SW480 (cell line): ENCODE measurements around the gene DIRAS1.

ENCODE experiments used
- DNase-seq: peaks from one replicate; pipeline ENCODE4 v3.0.0-alpha.2; 2016; ENCODE audit warnings: low spot score

The DIRAS1 gene, protein sequence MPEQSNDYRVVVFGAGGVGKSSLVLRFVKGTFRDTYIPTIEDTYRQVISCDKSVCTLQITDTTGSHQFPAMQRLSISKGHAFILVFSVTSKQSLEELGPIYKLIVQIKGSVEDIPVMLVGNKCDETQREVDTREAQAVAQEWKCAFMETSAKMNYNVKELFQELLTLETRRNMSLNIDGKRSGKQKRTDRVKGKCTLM

GRCh38 chr19:2720777-2721569, at the start of gene DIRAS1:
Gene DIRAS1, minus strand, starts transcription at chr19:2721372. Its CDS starts 3,566 bp downstream, at chr19:2717806.
- no peak for DNase-seq

GRCh38 chr19:2770055-2771013, 49.2 kb upstream of the DIRAS1 start:
- DNase-seq: no peak

DNA sequence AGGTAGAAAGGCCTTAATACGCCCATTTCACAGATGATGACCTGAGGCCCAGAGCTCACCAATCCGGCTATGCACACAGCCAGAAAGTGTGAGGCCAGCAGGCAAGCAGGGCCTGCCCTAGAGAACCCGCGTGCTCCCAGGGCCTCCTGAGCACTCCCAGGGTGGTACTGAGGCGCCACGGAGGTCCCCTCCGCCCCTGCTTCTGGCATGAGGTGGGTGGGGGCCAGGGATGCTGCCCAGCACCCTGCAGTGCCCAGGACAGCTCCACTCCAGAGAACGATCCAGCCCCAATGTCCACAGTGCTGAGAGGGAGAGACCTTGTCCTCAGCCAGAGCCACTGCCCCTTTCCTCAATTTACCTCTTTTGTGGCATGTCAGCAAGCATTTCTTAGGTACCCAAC, 48.0 kb upstream of the DIRAS1 start:
- no peak for DNase-seq

DNA sequence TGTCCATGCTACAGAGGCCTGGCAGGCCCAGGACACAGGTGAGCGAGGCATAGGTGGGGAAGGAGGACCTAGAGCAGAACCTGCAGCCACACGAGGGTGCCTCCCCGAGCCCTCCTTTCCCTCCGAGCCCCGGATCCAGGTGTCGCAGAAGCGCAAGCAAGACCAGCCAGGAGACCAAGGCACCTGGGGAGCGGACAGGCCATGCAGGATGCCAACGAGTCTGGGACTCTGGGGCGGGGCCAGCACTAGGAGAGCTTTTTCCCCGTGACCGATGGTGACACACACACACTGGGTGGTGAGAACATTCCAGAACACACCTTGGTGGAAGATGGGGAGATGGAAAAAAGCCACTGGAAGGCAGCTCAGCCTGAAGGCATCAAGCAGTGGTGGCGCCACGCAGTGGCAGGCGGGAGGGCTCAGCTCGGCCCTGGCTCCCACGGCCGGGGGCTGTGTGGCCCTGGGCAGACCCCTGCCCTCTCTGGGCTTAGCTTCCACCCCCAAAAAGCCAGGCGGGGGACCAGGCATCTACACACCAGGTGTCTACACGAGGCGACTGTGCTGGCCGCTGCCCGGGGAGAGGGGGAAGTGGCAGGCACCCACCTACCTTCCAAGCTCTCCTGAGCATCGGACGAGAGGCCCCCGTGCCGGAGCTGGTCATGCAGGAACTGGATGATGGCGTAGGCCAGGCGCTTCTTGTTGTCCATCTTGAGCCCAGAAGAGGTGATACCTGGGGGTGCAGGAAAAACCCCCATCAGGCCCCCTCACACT, 47.4 kb upstream of the DIRAS1 start:
- no peak for DNase-seq

DNA sequence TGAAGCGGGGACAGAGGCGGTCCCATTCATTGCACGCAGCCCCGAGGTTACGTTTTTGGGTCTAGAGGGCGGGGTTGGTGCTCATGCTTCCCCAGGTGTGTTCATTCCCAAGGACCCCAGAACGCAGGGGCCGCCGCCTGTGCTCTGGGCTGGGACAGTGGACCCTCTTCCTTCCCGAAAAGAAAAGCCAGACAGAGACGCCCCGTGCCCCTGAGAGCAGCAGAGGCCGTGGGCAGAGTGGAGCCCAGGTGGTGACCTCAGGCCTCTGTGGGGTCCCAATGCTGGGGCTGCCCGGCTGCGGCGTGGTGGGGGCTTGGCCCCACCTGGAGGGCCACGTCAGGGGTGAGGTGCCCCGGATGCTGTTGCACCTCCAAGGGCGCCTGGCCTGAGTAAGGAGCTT, 46.5 kb upstream of the DIRAS1 start:
- DNase-seq: no peak

DNA sequence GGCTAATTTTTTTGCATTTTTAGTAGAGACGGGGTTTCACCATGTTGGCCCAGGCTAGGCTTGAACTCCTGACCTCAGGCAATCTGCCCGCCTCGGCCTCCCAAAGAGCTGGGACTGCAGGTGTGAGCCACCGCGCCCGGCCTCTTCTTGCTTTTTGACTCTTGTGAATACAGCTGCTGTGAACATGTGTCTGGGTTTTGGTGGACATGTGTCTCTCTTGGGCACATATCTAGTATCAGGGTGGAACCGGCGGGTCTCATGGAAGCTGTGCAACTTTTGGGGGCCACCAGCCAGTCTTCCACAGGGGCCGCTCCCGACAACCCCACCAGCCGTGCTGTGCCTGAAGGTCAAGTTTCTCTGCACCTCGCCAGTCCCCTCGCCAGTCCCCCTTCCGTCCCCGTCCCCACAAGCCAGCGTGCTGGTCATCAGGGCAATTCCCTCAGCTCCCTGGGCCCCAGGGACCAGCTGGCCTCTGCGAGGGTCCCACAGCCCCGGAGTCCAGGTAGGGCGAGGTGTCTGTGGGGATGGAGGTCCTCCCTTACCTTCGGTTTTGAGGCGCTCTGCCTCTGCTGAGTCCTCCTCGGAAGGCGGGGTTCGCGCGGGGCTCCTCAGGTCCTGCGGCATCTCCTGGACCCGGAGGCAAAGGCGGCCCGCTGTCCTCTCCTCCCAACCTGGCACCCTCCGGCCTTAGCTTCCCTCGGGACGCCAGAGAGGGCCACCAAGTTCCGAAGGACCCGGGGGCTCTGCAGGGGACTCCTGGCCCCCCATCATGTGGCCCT, 45.6 kb upstream of the DIRAS1 start:
- no peak for DNase-seq

GRCh38 chr19:2765376-2765775, 44.2 kb upstream of the DIRAS1 start:
- DNase-seq: no peak

DNA sequence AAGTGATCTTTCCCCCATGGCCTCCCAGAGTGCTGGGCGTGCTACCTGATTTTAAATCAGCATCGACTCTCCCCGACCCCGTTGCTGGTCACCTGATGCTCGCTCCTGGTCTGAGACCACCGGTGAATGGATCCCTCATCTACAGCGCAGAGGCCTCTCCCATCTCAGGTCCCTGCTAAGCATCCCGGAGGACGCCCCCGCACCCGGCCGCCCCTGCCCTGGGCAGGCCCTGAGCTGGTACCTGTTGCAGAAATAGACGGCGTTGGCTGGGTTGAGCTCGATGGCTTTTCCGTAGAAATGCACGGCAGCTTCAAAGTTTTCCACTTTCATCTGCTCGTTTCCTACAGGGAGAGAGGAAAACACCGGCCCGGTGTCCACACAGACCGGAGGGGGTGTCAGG, 43.8 kb upstream of the DIRAS1 start:
- no peak for DNase-seq

DNA sequence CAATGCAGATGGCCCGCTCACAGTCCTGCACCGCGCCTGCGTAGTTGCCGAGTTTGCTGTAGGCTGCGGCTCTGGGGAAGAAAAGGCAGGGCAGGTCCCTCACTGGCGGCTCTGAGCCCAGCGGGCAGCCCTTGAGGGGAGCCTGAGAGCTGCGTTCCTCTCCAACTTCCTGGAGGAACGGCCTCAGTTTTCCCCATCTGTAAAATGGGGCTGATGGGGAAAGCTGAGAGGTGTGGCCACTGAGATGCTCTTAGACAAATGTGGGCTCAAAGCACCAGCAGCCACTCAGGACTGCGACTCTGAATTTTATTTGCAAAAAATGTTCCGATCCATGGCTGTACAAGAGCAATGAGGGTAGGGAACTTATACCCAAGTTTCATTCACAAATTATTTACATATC, 42.5 kb upstream of the DIRAS1 start:
- DNase-seq: no peak

- DNase-seq: no peak
These were observed 41.8 kb upstream of the DIRAS1 start for GRCh38 chr19:2762783-2763496.

DNA sequence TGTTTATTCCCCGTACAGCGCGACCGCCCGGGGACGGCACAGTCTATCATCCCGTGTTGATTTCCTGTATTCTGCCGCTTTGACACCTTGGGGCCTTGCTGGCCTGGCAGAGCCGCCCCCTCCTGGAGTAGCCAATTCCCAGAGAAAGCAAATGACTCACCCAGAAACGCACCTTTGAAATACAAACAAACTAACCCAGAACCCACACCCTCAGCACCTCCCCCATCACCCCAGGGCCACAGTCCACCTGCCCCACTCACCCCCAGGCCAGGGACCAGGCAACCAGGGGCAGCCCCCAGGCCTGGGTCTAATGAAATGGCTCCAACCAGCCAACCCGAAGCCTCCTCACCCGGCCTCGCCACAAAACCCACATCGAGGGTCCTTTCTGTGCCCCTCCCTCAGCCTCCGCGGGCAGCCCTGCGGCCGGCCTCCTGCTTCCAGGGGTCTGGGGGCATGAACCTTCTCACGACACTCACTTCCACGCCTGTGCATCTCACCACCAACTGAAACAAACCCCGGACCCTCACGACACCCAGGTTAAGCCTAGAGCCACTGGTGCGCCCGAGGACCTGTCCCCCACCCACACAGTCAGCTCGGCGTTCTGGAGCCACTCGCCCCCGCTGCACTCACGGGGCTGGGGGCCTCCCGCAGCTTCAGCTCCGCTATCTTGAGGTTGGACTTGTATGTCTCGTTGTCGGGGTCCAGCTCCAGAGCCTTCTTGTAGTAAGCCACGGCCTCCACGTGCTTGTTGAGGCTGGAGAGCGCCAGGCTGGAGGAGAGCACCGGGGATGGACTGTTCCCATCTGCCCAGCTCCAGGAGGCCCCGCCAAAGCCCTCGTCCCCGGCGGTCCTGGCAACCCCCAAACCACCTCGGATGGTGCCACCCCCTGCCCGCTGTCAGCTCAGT, 41.0 kb upstream of the DIRAS1 start:
- DNase-seq: no peak

DNA sequence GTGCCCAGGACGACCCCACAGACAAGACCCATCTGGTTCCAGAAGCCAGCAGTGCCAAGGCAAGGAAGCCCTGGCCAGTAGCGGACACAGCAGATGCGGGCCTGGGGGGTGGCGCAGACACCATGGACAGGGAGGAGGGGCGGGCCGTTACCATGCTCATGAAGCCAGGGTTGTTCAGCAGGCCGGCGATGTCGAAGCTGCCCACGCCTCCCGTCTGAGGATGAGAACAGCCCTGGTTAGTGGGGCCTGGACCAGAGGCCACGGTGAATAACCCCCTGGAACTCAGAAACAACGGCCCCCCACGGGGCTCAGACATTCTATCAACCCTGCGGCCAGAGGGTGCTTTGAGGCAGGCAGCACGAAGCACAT, 40.1 kb upstream of the DIRAS1 start:
- DNase-seq: no peak

DNA sequence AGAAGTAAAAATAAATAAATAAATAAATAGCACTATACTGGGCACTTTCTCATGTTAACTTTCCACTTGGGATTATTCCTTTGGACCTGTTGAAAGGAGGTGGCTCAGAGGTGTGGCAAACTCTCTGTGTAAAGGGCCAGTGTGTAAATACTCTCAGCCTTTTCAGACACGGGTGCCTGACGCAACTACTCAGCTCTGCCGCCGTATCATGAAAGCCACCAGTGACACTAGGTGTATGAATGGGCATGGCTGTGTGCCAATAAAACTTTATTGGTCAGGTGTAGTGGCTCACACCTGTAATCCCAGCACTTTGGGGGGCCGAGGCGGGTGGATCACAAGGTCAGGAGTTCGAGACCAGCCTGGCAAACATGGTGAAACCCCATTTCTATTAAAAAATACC, 38.8 kb upstream of the DIRAS1 start:
- no peak for DNase-seq

DNA sequence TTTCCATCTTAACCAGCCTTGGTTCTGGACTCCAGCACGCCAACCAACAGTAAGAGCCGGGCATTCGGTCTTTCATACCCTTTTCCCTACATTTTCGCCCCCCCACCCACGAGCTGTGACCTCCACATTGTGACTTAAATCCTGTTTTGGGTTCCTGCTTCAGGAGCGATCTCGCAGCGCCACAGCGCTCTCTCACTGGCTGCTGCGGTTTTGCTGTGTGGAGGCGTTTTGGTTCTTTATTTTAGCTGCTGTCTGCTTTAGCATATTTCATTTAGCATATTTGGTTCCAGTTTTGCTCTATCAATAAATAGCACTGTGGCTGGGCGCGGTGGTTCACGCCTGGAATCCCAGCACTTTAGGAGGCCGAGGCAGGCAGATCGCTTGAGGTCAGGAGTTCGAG, 38.2 kb upstream of the DIRAS1 start:
- DNase-seq: no peak

DNA sequence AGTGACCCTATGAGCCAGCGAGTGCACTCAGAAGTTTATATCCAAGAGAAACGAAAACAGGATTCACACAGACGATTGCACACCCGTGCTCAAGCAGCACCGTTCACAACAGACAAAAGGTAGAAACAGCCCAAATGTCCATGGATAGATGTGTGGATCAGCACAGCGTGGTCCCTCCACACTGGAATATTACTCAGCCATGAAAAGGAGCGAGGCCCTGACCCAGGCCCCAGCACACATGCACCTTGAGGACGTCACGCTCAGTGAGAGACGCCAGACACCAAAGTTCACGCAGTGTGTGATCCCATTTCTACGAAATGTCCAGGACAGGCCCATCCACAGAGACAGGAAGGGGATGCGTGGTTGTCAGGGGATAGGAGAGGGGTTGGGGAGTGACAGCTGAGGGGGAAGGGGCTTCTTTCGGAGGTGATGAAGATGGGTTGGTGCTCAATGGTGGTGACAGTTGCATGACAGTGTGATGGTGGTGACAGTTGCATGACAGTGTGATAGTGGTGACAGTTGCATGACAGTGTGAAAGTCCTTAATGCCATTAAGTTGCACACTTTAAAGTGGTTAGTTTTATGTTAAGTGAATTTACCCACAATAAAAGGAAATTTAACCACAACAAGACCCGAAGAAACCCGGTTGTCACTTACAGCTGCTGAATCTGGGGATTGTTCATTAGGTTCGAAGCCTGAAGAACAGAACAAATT, 37.6 kb upstream of the DIRAS1 start:
- peak; percentile 48 for DNase-seq

GRCh38 chr19:2756921-2757881, 36.0 kb upstream of the DIRAS1 start:
- DNase-seq: no peak

DNA sequence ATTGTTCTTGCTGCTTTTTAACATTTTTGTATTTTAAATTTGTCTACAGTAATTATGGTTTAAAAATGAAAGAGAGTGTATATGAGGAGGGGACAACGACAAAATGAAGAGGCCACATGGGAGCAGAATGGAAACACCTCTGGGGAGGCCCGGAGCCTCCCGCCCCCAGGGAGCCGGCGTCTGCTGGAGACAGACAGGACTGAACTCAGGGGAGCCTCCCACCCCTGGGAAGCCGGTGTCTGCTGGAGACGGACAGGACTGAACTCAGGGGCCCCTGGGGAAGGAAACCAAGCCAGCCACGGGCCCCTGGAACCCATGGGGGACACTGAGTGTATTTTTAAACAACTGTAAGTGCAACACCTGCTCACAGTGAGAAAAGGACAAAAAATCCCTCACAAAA, 35.3 kb upstream of the DIRAS1 start:
- DNase-seq: no peak

DNA sequence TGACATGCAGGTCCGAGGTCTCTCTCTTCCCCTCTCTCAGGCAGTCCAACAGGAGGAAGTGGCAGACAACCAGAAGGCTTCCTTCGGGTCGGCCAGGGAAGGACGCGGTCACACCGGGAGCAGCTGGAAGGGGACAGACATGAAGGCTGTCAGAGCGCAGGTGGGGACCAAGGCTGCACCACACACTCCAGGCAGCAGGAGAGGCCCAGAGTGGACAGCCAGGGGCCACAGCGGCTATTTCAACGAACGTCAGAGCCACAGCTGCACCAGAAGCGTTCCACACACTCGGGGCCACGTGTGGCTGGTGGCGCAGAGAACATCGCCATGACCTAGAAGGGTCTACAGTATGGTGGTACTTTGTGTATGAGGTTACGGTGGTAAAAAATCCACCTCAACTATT, 34.6 kb upstream of the DIRAS1 start:
- DNase-seq: no peak
